Naive thymus-derived CD4-positive, alpha-beta T cell (primary cell): ENCODE data around the gene PKHD1. TPM values are rescaled to one million over a fixed set of nuclear protein-coding genes. Genes with fewer than 3 reads are reported as not detected.

Experiments used
- ATAC-seq: fragments of 150-1000 bp; cut with Tn5 transposase; 2 replicates; pipeline ENCODE4 v1.10.0; 2021; ENCODE audit warnings: mild to moderate bottlenecking, moderate library complexity
- CTCF ChIA-PET: fragments of 350-600 bp; sonication (Branson Sonifier 250); formaldehyde crosslinking; loops from one replicate; lab custom pipeline; 2021; ENCODE audit warnings: antibody characterized with exemption; lab: Charles Lee
- POLR2A ChIA-PET: fragments of 350-600 bp; sonication (Branson Sonifier 250); formaldehyde crosslinking; loops from one replicate; lab custom pipeline; 2021; ENCODE audit warnings: antibody characterized with exemption, inconsistent platforms; lab: Charles Lee
- DNase-seq, 9 donors: peaks; one replicate each; pipeline versions ENCODE4 v3.0.0 to v3.0.0-alpha.2; 2020 to 2022; ENCODE audit warnings: mixed read lengths in 1 of 9
- H3K27ac ChIP-seq: one replicate; pipeline ENCODE4 v1.7.0; 2013; ENCODE audit warnings: mild to moderate bottlenecking, low read depth, low read length, moderate library complexity
- H3K27me3 ChIP-seq, 2 donors: one replicate each; pipeline ENCODE4 v1.7.0; 2013; ENCODE audit warnings: low read length in 2 of 2, mild to moderate bottlenecking in 2 of 2, moderate library complexity in 2 of 2; ENCODE audit not compliant: control insufficient read depth in 2 of 2, insufficient read depth in 2 of 2
- H3K36me3 ChIP-seq, 3 experiments: 1 replicate in 2 of 3; 2 replicates in 1 of 3; pipeline ENCODE4 v1.7.0; 2013; ENCODE audit warnings: low read length in 3 of 3, mild to moderate bottlenecking in 3 of 3, moderate library complexity in 1 of 3; ENCODE audit not compliant: insufficient read depth in 3 of 3, control insufficient read depth in 2 of 3
- H3K4me1 ChIP-seq, 2 donors: one replicate each; pipeline ENCODE4 v1.7.0; 2013; ENCODE audit warnings: low read length in 2 of 2, mild to moderate bottlenecking in 2 of 2, moderate library complexity in 1 of 2; ENCODE audit not compliant: control insufficient read depth in 2 of 2, insufficient read depth in 2 of 2
- H3K4me3 ChIP-seq: 2 replicates; pipeline ENCODE4 v1.7.0; 2013; ENCODE audit warnings: mild to moderate bottlenecking, low read length
- H3K9me3 ChIP-seq, 3 experiments: 1 replicate in 2 of 3; 2 replicates in 1 of 3; pipeline ENCODE4 v1.7.0; 2013; ENCODE audit warnings: low read length in 3 of 3; ENCODE audit not compliant: control insufficient read depth in 2 of 3
- H3K27ac Mint-ChIP-seq, 9 donors: one replicate each; pipeline ENCODE4 v1.8.0; 2020 to 2022; ENCODE audit warnings: mixed read lengths in 9 of 9, mild to moderate bottlenecking in 8 of 9, moderate library complexity in 5 of 9, inconsistent platforms in 2 of 9
- H3K27me3 Mint-ChIP-seq, 5 donors: one replicate each; pipeline ENCODE4 v1.8.0; 2021 to 2022; ENCODE audit warnings: mixed read lengths in 5 of 5, mild to moderate bottlenecking in 1 of 5
- H3K36me3 Mint-ChIP-seq, 5 donors: one replicate each; pipeline ENCODE4 v1.8.0; 2020 to 2022; ENCODE audit warnings: mixed read lengths in 5 of 5, mild to moderate bottlenecking in 3 of 5, inconsistent platforms in 1 of 5
- H3K4me1 Mint-ChIP-seq, 7 donors: one replicate each; pipeline ENCODE4 v1.8.0; 2020 to 2022; ENCODE audit warnings: mixed read lengths in 7 of 7, mild to moderate bottlenecking in 3 of 7, inconsistent platforms in 1 of 7
- H3K4me3 Mint-ChIP-seq, 10 donors: one replicate each; pipeline ENCODE4 v1.8.0; 2020 to 2022; ENCODE audit warnings: mild to moderate bottlenecking in 10 of 10, mixed read lengths in 10 of 10, moderate library complexity in 6 of 10, inconsistent platforms in 2 of 10
- H3K9me3 Mint-ChIP-seq, 11 donors: one replicate each; pipeline ENCODE4 v1.8.0; 2020 to 2022; ENCODE audit warnings: mixed read lengths in 11 of 11, mild to moderate bottlenecking in 4 of 11, inconsistent platforms in 1 of 11, moderate library complexity in 1 of 11
- intact Hi-C, 2 donors: fragments of 100-400 bp; cut with micrococcal nuclease; formaldehyde crosslinking; loops; one replicate each; pipeline ENCODE4 v1.15.1; 2023
- polyA plus RNA-seq, 2 donors: library from polyadenylated mRNA; unstranded; fragments of 300-500 nt; fragmentation: Illumina TruSeq; gene quantifications; one replicate each; pipeline ENCODE4 v1.2.3, GENCODE V29; 2021
- total RNA-seq, 6 experiments: library from RNA in 5 of 6; stranded (reverse) in 5 of 6; gene quantifications; 1 replicate in 5 of 6; 2 replicates in 1 of 6; pipeline ENCODE4 v1.2.3 and lab custom pipeline; 2021 to 2026

The PKHD1 gene
- total and polyA plus RNA-seq, 7 experiments from 2014 or later: not detected

DNA sequence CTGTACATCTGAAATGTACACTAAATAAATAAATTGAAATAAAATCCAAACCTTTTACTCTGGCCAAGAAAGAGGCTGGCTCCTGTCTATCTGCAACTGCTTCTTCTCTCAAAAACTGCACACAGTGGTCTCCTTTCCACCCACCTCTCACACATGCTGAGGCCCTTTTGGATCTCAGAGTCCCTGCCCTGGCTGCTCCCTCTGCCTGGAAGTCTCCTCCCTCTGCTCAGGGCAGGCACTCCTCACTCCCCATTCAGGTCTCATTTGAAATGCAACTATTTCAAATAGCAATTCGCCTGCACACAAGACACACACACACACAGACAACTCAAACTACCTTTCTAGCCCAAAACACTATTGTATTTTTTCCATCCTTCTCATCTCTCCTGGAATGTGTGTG is 348.8 kb downstream of the PKHD1 start:
- Histone ChIP-seq H3K4me3 (no peak overlapping the region), H3K27ac (no peak overlapping the region), H3K27me3 (no peaks in the 10 kb centered on the region), H3K9me3 (no peaks in the 10 kb centered on the region), H3K36me3 (no peaks in the 10 kb centered on the region), H3K4me1 (no peaks in the 10 kb centered on the region)
- ChIA-PET POLR2A (no interaction called here), CTCF (no interaction called here)
- Mint-ChIP-seq H3K9me3 (peaks cover 0 to 10% (median 3%) of the 10 kb centered on the region in 11 donors), H3K27me3 (peaks cover 0 to 3% (median 0%) of the 10 kb centered on the region in 5 donors), H3K4me3 (no peak overlapping the region), H3K27ac (no peak overlapping the region), H3K36me3 (no peaks in the 10 kb centered on the region), H3K4me1 (no peaks in the 10 kb centered on the region)
- ATAC-seq: no peak
- no peak for DNase-seq
- intact Hi-C loops: no loop called here

DNA sequence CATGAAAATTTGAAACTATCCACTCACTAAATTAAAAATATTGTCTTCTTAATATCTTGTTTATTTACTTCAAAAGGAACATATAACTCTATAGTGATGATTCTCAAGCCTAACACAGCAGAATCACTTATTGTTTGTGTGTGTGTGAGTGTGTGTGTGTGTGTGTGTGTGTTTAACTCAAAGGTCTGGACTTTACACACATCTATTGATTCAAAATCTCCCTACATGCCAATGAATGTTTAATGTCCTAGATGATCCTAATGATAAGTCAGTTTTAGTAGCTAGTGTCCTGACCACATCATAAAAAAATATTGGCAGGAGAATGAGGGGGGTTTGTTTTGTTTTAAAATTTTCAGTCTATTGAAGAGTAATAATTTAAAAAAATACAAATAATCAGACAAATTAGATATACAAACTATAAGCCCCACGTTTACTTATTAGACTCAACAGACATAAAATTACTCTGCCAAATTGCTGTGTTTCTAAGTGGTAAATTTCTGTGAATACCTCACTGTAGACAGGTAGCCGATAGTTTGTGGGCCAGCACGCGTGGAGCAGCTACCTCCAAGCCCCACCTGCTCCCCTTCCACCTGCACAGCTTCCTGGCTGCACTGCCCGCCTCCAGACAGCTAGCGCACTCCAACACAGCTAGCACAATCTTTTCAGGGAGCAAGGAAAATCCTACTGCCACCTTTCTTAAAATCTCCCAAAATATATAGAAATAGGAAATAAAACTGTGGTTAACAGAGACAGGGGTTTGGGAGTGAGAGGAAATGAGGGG is 349.6 kb downstream of the PKHD1 start:
- no peak for DNase-seq

DNA sequence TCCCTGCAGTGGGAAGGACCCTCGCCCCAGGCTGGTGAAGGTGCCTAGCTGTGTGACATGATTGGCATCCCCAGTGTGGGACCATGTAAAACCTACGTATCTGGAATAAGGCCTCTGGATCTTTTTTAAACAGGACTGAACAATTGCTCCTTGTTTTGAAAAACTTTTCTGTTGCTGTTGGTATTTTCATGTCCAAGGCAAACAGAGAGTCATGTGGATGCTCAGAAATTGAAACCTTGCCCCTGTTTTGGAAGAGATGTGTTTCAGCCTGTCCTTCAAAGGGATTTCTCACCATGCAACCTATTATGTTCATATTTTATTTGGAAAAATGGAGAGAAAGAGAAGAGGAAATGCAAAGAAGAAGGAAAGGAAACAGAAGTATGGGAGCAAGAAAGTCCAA is 362.3 kb downstream of the PKHD1 start:
- no peak overlapping the region for H3K27ac Mint-ChIP-seq
- H3K36me3 Mint-ChIP-seq: no peaks in the 10 kb centered on the region
- ChIA-PET POLR2A (no interaction called here), CTCF (no interaction called here)
- no peaks in the 10 kb centered on the region for H3K9me3 ChIP-seq
- H3K9me3 Mint-ChIP-seq: peaks cover 0 to 11% (median 3%) of the 10 kb centered on the region in 11 donors
- no peaks in the 10 kb centered on the region for H3K36me3 ChIP-seq
- intact Hi-C loops: no loop called here
- no peak for DNase-seq
- no peak overlapping the region for H3K27ac ChIP-seq
- H3K4me3 Mint-ChIP-seq: no peak overlapping the region
- no peaks in the 10 kb centered on the region for H3K4me1 ChIP-seq
- no peak overlapping the region for H3K4me3 ChIP-seq
- H3K4me1 Mint-ChIP-seq: no peaks in the 10 kb centered on the region
- no peak for ATAC-seq
- H3K27me3 ChIP-seq: no peaks in the 10 kb centered on the region
- H3K27me3 Mint-ChIP-seq: peaks cover 0 to 2% (median 0%) of the 10 kb centered on the region in 5 donors

More for the DNA sequence above, 349.6 kb downstream of the PKHD1 start:
- H3K36me3 Mint-ChIP-seq: no peaks in the 10 kb centered on the region
- ChIA-PET POLR2A (no interaction called here), CTCF (no interaction called here)
- peaks cover 0 to 5% (median under 1%) of the 10 kb centered on the region in 11 donors for H3K9me3 Mint-ChIP-seq
- H3K27me3 Mint-ChIP-seq: peaks cover 0 to 3% (median 0%) of the 10 kb centered on the region in 5 donors
- no peaks in the 10 kb centered on the region for H3K4me1 Mint-ChIP-seq
- no peak overlapping the region for H3K4me3 Mint-ChIP-seq
- ATAC-seq: no peak
- H3K36me3 ChIP-seq: no peaks in the 10 kb centered on the region
- no peak overlapping the region for H3K4me3 ChIP-seq
- H3K4me1 ChIP-seq: no peaks in the 10 kb centered on the region
- no peaks in the 10 kb centered on the region for H3K27me3 ChIP-seq
- H3K9me3 ChIP-seq: no peaks in the 10 kb centered on the region
- no peak overlapping the region for H3K27ac Mint-ChIP-seq
- no peak overlapping the region for H3K27ac ChIP-seq
- intact Hi-C loops: no loop called here

DNA sequence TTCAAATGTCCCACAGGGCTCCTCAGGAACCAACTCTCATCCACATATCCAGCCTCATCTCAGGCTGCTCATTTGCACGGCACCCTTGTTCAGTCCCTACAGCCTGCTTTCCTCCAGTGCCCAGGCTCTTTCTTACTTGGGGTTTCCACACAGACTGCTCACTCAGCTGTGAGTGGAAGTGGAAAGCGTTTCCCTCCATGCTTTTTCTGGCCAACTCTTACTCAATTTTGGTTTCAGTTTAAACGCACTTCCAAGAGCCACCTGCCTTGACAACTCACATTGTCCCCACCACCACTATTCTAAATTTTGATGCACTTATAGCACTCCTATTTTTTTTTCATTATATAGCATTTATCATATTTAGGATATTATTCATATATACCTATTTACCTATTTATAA is 367.1 kb downstream of the PKHD1 start:
- H3K4me3 Mint-ChIP-seq: no peak overlapping the region
- ChIA-PET CTCF (no interaction called here), POLR2A (no interaction called here)
- Histone ChIP-seq H3K27ac (no peak overlapping the region), H3K4me1 (no peaks in the 10 kb centered on the region), H3K27me3 (no peaks in the 10 kb centered on the region), H3K9me3 (no peaks in the 10 kb centered on the region), H3K4me3 (no peak overlapping the region), H3K36me3 (no peaks in the 10 kb centered on the region)
- H3K36me3 Mint-ChIP-seq: no peaks in the 10 kb centered on the region
- peaks cover 0 to 8% (median 0%) of the 10 kb centered on the region in 11 donors for H3K9me3 Mint-ChIP-seq
- DNase-seq (no peak), ATAC-seq (no peak)
- H3K27me3 Mint-ChIP-seq: peaks cover 0 to 4% (median 0%) of the 10 kb centered on the region in 5 donors
- no peak overlapping the region for H3K27ac Mint-ChIP-seq
- intact Hi-C loops: no loop called here
- no peaks in the 10 kb centered on the region for H3K4me1 Mint-ChIP-seq

DNA sequence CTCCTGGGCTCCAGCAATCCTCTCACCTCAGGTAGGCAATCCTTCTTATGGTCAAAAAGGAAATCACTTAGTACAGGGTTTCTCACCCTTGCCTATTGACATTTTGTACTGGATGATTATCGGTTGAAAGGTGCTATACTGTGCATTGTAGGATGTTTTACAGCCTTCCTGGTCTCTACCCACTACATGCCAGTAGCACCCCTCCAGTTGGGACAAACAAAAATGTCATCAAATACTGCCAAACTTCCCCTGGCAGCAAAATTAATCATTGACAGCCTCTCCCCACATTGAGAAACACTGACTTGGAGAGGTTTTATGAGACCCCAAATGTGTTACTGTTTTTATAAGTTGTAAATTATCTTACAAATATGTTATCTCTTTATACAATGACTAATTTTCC is 368.1 kb downstream of the PKHD1 start:
- intact Hi-C loops: no loop called here
- Mint-ChIP-seq H3K36me3 (no peaks in the 10 kb centered on the region), H3K9me3 (peaks cover 0 to 8% (median 0%) of the 10 kb centered on the region in 11 donors), H3K27ac (no peak overlapping the region), H3K4me1 (no peaks in the 10 kb centered on the region), H3K4me3 (no peak overlapping the region), H3K27me3 (peaks cover 0 to 4% (median 0%) of the 10 kb centered on the region in 5 donors)
- ATAC-seq (no peak), DNase-seq (no peak)
- H3K27me3 ChIP-seq: no peaks in the 10 kb centered on the region
- POLR2A ChIA-PET: no interaction called here
- H3K4me1 ChIP-seq: no peaks in the 10 kb centered on the region
- CTCF ChIA-PET: no interaction called here
- no peaks in the 10 kb centered on the region for H3K36me3 ChIP-seq
- H3K4me3 ChIP-seq: no peak overlapping the region
- H3K27ac ChIP-seq: no peak overlapping the region
- H3K9me3 ChIP-seq: no peaks in the 10 kb centered on the region

DNA sequence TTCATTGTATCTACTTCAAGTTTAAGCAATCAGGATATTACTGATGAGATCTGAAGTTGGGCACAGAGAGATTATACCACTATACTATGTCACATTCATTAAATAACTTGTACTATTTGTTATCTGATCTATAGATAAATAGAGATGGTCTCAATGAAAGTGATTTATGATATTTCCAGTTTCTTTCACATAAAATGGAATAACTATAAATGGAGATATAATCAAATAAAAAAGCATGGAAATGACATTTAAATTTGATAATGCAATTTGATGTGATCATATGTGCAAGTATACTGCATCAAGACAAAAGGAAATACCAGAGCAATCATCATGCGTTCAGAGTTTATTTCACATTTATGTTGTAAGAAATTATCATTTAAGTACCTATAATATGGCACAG is 368.9 kb downstream of the PKHD1 start:
- ChIA-PET POLR2A (no interaction called here), CTCF (interaction anchor here (0.6 kb wide), 1 partner anchor 18 kb away, joined by 3 read pairs; no protein-coding TSS in a partner anchor)
- H3K4me3 ChIP-seq: no peak overlapping the region
- no peak for DNase-seq
- no peak overlapping the region for H3K4me3 Mint-ChIP-seq
- H3K27ac ChIP-seq: no peak overlapping the region
- no peaks in the 10 kb centered on the region for H3K9me3 ChIP-seq
- peaks cover 0 to 4% (median 0%) of the 10 kb centered on the region in 5 donors for H3K27me3 Mint-ChIP-seq
- H3K27ac Mint-ChIP-seq: no peak overlapping the region
- H3K36me3 ChIP-seq: no peaks in the 10 kb centered on the region
- H3K9me3 Mint-ChIP-seq: peaks cover 0 to 8% (median 0%) of the 10 kb centered on the region in 11 donors
- H3K4me1 Mint-ChIP-seq: no peaks in the 10 kb centered on the region
- no peaks in the 10 kb centered on the region for H3K27me3 ChIP-seq
- H3K4me1 ChIP-seq: no peaks in the 10 kb centered on the region
- no peak for ATAC-seq
- intact Hi-C loops: no loop called here
- no peaks in the 10 kb centered on the region for H3K36me3 Mint-ChIP-seq

DNA sequence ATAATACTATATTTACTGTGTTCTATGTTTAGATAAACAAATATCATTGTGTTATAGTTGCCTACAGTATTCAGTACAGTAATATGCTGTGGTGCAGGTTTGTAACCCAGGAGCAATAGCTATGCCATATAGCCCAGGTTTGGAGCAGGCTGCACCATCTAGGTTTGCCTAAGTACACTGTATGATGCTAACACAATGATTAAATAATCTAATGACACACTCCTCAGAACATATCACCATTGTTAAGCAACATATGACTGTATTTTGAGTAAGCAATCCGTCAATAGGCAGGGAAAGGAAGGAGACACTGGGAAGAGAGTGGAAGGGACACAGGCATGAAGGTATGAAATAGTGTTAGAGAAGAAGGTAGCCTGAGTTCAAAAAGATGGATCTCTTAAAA is 369.9 kb downstream of the PKHD1 start:
- Histone ChIP-seq H3K4me1 (no peaks in the 10 kb centered on the region), H3K36me3 (no peaks in the 10 kb centered on the region), H3K9me3 (no peaks in the 10 kb centered on the region), H3K27ac (no peak overlapping the region), H3K4me3 (no peak overlapping the region), H3K27me3 (no peaks in the 10 kb centered on the region)
- Mint-ChIP-seq H3K4me1 (no peaks in the 10 kb centered on the region), H3K27me3 (peaks cover 0 to 4% (median 0%) of the 10 kb centered on the region in 5 donors), H3K9me3 (peaks cover 0 to 8% (median 0%) of the 10 kb centered on the region in 11 donors), H3K4me3 (no peak overlapping the region), H3K27ac (no peak overlapping the region), H3K36me3 (no peaks in the 10 kb centered on the region)
- ATAC-seq (no peak), DNase-seq (no peak)
- intact Hi-C loops: no loop called here
- ChIA-PET CTCF (no interaction called here), POLR2A (no interaction called here)
